OCI-LY7 (cell line): ENCODE data around the gene SYCP2. TPM values are rescaled to one million over a fixed set of nuclear protein-coding genes. Genes with fewer than 3 reads are reported as not detected.

Experiments used
- BruUV-seq: library from RNA; stranded (reverse); fragments of 400-500 nt; replicated peaks from 2 replicates; lab custom pipeline; 2021; lab: Mats Ljungman, UMichigan
- CTCF ChIA-PET: fragments of 300-600 bp; sonication (Branson Sonifier 250); formaldehyde crosslinking; loops from one replicate; lab custom pipeline; 2022; ENCODE audit warnings: antibody characterized with exemption; ENCODE audit not compliant: unreplicated experiment; lab: Charles Lee
- POLR2A ChIA-PET: fragments of 300-600 bp; sonication (Branson Sonifier 250); formaldehyde crosslinking; loops from one replicate; lab custom pipeline; 2022; ENCODE audit warnings: antibody characterized with exemption; lab: Charles Lee
- DNase-seq: peaks from one replicate; pipeline ENCODE4 v3.0.0-alpha.2; 2015; ENCODE audit warnings: low spot score
- H2AFZ ChIP-seq: fragments of 200-600 bp; sonication (generic), shearing (Covaris generic); 2 replicates; pipeline ENCODE4 v1.6.1; 2014; ENCODE audit warnings: mild to moderate bottlenecking, antibody characterized with exemption, low read length, moderate library complexity
- H3K27ac ChIP-seq: fragments of 200-600 bp; sonication (generic); 2 replicates; pipeline ENCODE4 v1.5.1; 2014; ENCODE audit warnings: mixed run types, low read depth, mild to moderate bottlenecking, moderate library complexity, low read length, inconsistent platforms; ENCODE audit not compliant: poor library complexity, severe bottlenecking
- H3K36me3 ChIP-seq: fragments of 200-600 bp; sonication (generic); 2 replicates; pipeline ENCODE4 v1.6.1; 2014; ENCODE audit warnings: mild to moderate bottlenecking, antibody characterized with exemption, low read length, moderate library complexity, mixed read lengths; ENCODE audit not compliant: insufficient read depth
- H3K4me1 ChIP-seq: fragments of 200-600 bp; sonication (generic); 2 replicates; pipeline ENCODE4 v1.5.1; 2014; ENCODE audit warnings: mild to moderate bottlenecking, low read length; ENCODE audit not compliant: insufficient read depth, poor library complexity, severe bottlenecking
- H3K4me2 ChIP-seq: fragments of 200-600 bp; sonication (generic); 2 replicates; pipeline ENCODE4 v1.6.1; 2014; ENCODE audit warnings: mild to moderate bottlenecking, low read length
- H3K4me3 ChIP-seq: fragments of 200-600 bp; sonication (generic); 2 replicates; pipeline ENCODE4 v1.5.1; 2014; ENCODE audit warnings: mild to moderate bottlenecking, low read depth, low read length; ENCODE audit not compliant: poor library complexity, severe bottlenecking
- H3K79me2 ChIP-seq: fragments of 200-600 bp; sonication (generic); 2 replicates; pipeline ENCODE4 v1.6.1; 2016; ENCODE audit warnings: low read depth, mild to moderate bottlenecking, low read length, moderate library complexity, mixed read lengths; ENCODE audit not compliant: insufficient read depth
- H3K9me2 ChIP-seq: fragments of 200-600 bp; sonication (generic); 2 replicates; pipeline ENCODE4 v1.6.1; 2016; ENCODE audit warnings: mild to moderate bottlenecking, low read length, mixed read lengths; ENCODE audit not compliant: insufficient read depth
- H3K9me3 ChIP-seq: fragments of 200-600 bp; sonication (generic); 2 replicates; pipeline ENCODE4 v1.6.1; 2014; ENCODE audit warnings: mild to moderate bottlenecking, mixed run types, low read length, mixed read lengths
- H4K20me1 ChIP-seq: fragments of 200-600 bp; sonication (generic); 2 replicates; pipeline ENCODE4 v1.6.1; 2014; ENCODE audit warnings: mild to moderate bottlenecking, antibody characterized with exemption, low read length, moderate library complexity, mixed read lengths; ENCODE audit not compliant: insufficient read depth
- CTCF ChIP-seq: fragments of 200-600 bp; sonication (generic); conservative IDR thresholded peaks from 2 replicates; pipeline ENCODE4 v1.5.1; 2014; ENCODE audit warnings: mild to moderate bottlenecking, antibody characterized with exemption, low read length, moderate library complexity, mixed read lengths
- EZH2phosphoT487 ChIP-seq: fragments of 200-600 bp; sonication (generic); IDR thresholded peaks from 2 replicates; pipeline ENCODE4 v1.6.1; 2018; ENCODE audit warnings: low read depth, borderline replicate concordance, mild to moderate bottlenecking, mixed run types, antibody characterized with exemption, low read length, moderate library complexity, mixed read lengths
- intact Hi-C: fragments of 100-400 bp; cut with micrococcal nuclease; formaldehyde crosslinking; loops from one replicate; pipeline ENCODE4 v1.10.0; 2022; ENCODE audit not compliant: unreplicated experiment
- total RNA-seq, 2 experiments: library from RNA; depleted of rRNA in 1 of 2; stranded (reverse); fragments of >200 nt in 1 of 2; shearing (Covaris generic) in 1 of 2; gene quantifications; 2 replicates each; pipeline ENCODE4 v1.2.3, GENCODE V29; 2014 to 2022

Gene SYCP2
- total RNA-seq, 2 experiments from 2014 or later: 0.19 to 0.38 TPM

- no peak for DNase-seq
- BruUV-seq: no TSS peak
- CTCF ChIA-PET: no interaction called here
- intact Hi-C loops: no loop called here
- Histone ChIP-seq H4K20me1 (no peaks in the 10 kb centered on the region), H2AFZ (no peak overlapping the region), H3K36me3 (no peaks in the 10 kb centered on the region), H3K4me1 (no peaks in the 10 kb centered on the region), H3K9me2 (no peaks in the 10 kb centered on the region), H3K9me3 (no peaks in the 10 kb centered on the region), H3K27ac (no peak overlapping the region), H3K79me2 (no peaks in the 10 kb centered on the region), H3K4me3 (no peak overlapping the region), H3K4me2 (no peak overlapping the region)
- TF ChIP-seq CTCF (no peak), EZH2phosphoT487 (no peak)
- POLR2A ChIA-PET: no interaction called here
These were observed 29.8 kb downstream of the SYCP2 start for GRCh38 chr20:59903621-59904020.

- H3K4me1 ChIP-seq: no peaks in the 10 kb centered on the region
- H3K9me2 ChIP-seq: no peaks in the 10 kb centered on the region
- no peak overlapping the region for H3K4me2 ChIP-seq
- no peak for DNase-seq
- no peaks in the 10 kb centered on the region for H3K9me3 ChIP-seq
- no peak overlapping the region for H2AFZ ChIP-seq
- no peak overlapping the region for H3K27ac ChIP-seq
- CTCF ChIA-PET: no interaction called here
- no peaks in the 10 kb centered on the region for H4K20me1 ChIP-seq
- H3K36me3 ChIP-seq: no peaks in the 10 kb centered on the region
- no peaks in the 10 kb centered on the region for H3K79me2 ChIP-seq
- TF ChIP-seq CTCF (no peak), EZH2phosphoT487 (no peak)
- intact Hi-C loops: no loop called here
- H3K4me3 ChIP-seq: no peak overlapping the region
- POLR2A ChIA-PET: no interaction called here
- BruUV-seq: no TSS peak
These were observed 31.0 kb downstream of the SYCP2 start for GRCh38 chr20:59902470-59902869.

GRCh38 chr20:59895908-59896307 is 37.5 kb downstream of the SYCP2 start:
- ChIA-PET POLR2A (no interaction called here), CTCF (no interaction called here)
- no peaks in the 10 kb centered on the region for H3K36me3 ChIP-seq
- H3K27ac ChIP-seq: no peak overlapping the region
- BruUV-seq: no TSS peak
- H3K79me2 ChIP-seq: no peaks in the 10 kb centered on the region
- no peaks in the 10 kb centered on the region for H3K9me2 ChIP-seq
- H2AFZ ChIP-seq: no peak overlapping the region
- no peak overlapping the region for H3K4me2 ChIP-seq
- intact Hi-C loops: no loop called here
- H4K20me1 ChIP-seq: no peaks in the 10 kb centered on the region
- H3K4me3 ChIP-seq: no peak overlapping the region
- H3K9me3 ChIP-seq: no peaks in the 10 kb centered on the region
- DNase-seq: no peak
- TF ChIP-seq CTCF (no peak), EZH2phosphoT487 (no peak)
- no peaks in the 10 kb centered on the region for H3K4me1 ChIP-seq
